ENCODE data around the gene ANKMY1. TPM values are rescaled to one million over a fixed set of nuclear protein-coding genes. Genes with fewer than 3 reads are reported as not detected.

The ANKMY1 gene
- polyA plus RNA-seq, 3 donors, result 2.1 to 22.9 (median 2.9) TPM

GRCh38 chr2:240435948-240436682, 121.7 kb downstream of the ANKMY1 start:
- Mint-ChIP-seq H3K4me1 (peaks cover 7% of the 10 kb centered on the region), H3K9me3 (peaks cover 0 to 10% (median 4%) of the 10 kb centered on the region in 7 donors), H3K36me3 (peaks cover 0 to 2% of the 10 kb centered on the region in 2 donors), H3K27ac (no peak overlapping the region), H3K27me3 (ENCODE audit: low read depth in 3 of 3) (peaks cover 34 to 62% (median 45%) of the 10 kb centered on the region in 3 donors), H3K4me3 (peak overlapping the region; percentile 37 to 79)
- peak overlapping the region; percentile 64 for H3K4me2 ChIP-seq (replicated peaks; ENCODE audit: extremely low read depth, low read length, poor library complexity, severe bottlenecking)
- peaks cover 0 to 17% of the 10 kb centered on the region in 2 donors for H3K4me1 ChIP-seq (ENCODE audit: control insufficient read depth in 1 of 2, insufficient read depth in 2 of 2, low read length in 2 of 2)
- H3K9me3 ChIP-seq (replicated peaks in 1 of 2; ENCODE audit: control insufficient read depth in 1 of 2, insufficient read depth in 1 of 2, low read length in 2 of 2), result peaks cover 0 to 14% of the 10 kb centered on the region in 2 donors
- H3K9ac ChIP-seq (ENCODE audit: insufficient read depth, low read length, poor library complexity, severe bottlenecking), result no peak overlapping the region
- DNase-seq, result no peak
- H2AFZ ChIP-seq (ENCODE audit: insufficient read depth, low read depth, low read length, poor library complexity, severe bottlenecking), result no peak overlapping the region
- no peaks in the 10 kb centered on the region for H4K20me1 ChIP-seq (ENCODE audit: insufficient read depth, low read length)
- H3K36me3 ChIP-seq (replicated peaks in 1 of 2; ENCODE audit: control insufficient read depth in 1 of 2, insufficient read depth in 2 of 2, low read length in 2 of 2), result no peaks in the 10 kb centered on the region
- H3K27ac ChIP-seq (ENCODE audit: low read depth in 1 of 2, low read length in 2 of 2), result no peak overlapping the region
- TF ChIP-seq, protein P1, sequence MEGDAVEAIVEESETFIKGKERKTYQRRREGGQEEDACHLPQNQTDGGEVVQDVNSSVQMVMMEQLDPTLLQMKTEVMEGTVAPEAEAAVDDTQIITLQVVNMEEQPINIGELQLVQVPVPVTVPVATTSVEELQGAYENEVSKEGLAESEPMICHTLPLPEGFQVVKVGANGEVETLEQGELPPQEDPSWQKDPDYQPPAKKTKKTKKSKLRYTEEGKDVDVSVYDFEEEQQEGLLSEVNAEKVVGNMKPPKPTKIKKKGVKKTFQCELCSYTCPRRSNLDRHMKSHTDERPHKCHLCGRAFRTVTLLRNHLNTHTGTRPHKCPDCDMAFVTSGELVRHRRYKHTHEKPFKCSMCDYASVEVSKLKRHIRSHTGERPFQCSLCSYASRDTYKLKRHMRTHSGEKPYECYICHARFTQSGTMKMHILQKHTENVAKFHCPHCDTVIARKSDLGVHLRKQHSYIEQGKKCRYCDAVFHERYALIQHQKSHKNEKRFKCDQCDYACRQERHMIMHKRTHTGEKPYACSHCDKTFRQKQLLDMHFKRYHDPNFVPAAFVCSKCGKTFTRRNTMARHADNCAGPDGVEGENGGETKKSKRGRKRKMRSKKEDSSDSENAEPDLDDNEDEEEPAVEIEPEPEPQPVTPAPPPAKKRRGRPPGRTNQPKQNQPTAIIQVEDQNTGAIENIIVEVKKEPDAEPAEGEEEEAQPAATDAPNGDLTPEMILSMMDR (IDR thresholded peaks at IDR 0.05), result no peak
- WGBS (ENCODE audit: insufficient coverage), result under 1% methylated on average over 88 of the region's 88 CpGs
- intact Hi-C loops (cut with micrococcal nuclease), result loop anchor here in 1 of 2 donors (10.0 kb wide), 1 partner anchor 201 kb away; no protein-coding TSS in a partner anchor
- H3K79me2 ChIP-seq (ENCODE audit: insufficient read depth, low read length), result no peaks in the 10 kb centered on the region
- peaks cover 19 to 39% of the 10 kb centered on the region in 2 donors for H3K27me3 ChIP-seq (ENCODE audit: control insufficient read depth in 2 of 2, insufficient read depth in 2 of 2, low read length in 2 of 2)
- peak overlapping the region in 1 of 3 experiments; percentile 58 for H3K4me3 ChIP-seq (replicated peaks in 1 of 3; ENCODE audit: low read depth in 2 of 3, low read length in 3 of 3)

- no peak within 1 kb of the TSS for H3K27ac ChIP-seq (ENCODE audit: low read depth in 1 of 2, low read length in 2 of 2)
- H3K4me3 ChIP-seq (replicated peaks in 1 of 3; ENCODE audit: low read depth in 2 of 3, low read length in 3 of 3), result peak within 1 kb of the TSS in 1 of 3 experiments; percentile 60
- peak within 1 kb of the TSS; percentile 63 for H2AFZ ChIP-seq (ENCODE audit: insufficient read depth, low read depth, low read length, poor library complexity, severe bottlenecking)
- intact Hi-C loops (cut with micrococcal nuclease), result loop anchor here in 1 of 2 donors (10.0 kb wide), 1 partner anchor 201 kb away; no protein-coding TSS in a partner anchor
- DNase-seq, result no peak
- H3K27me3 Mint-ChIP-seq (ENCODE audit: low read depth in 3 of 3), result peaks cover 34 to 65% (median 49%) of the 10 kb centered on the region in 3 donors
- 1% methylated on average over 55 of the region's 77 CpGs for WGBS (ENCODE audit: insufficient coverage)
- H3K36me3 ChIP-seq (replicated peaks in 1 of 2; ENCODE audit: control insufficient read depth in 1 of 2, insufficient read depth in 2 of 2, low read length in 2 of 2), result no peaks in the 10 kb centered on the region
- peak within 1 kb of the TSS in 1 of 7 donors; percentile 46 for H3K27ac Mint-ChIP-seq
- TF ChIP-seq, protein P1 (IDR thresholded peaks at IDR 0.05), result no peak
- peaks cover 0 to 10% (median 4%) of the 10 kb centered on the region in 7 donors for H3K9me3 Mint-ChIP-seq
- H3K79me2 ChIP-seq (ENCODE audit: insufficient read depth, low read length), result no peaks in the 10 kb centered on the region
- H3K9me3 ChIP-seq (replicated peaks in 1 of 2; ENCODE audit: control insufficient read depth in 1 of 2, insufficient read depth in 1 of 2, low read length in 2 of 2), result peaks cover 0 to 14% of the 10 kb centered on the region in 2 donors
- no peaks in the 10 kb centered on the region for H4K20me1 ChIP-seq (ENCODE audit: insufficient read depth, low read length)
- H3K9ac ChIP-seq (ENCODE audit: insufficient read depth, low read length, poor library complexity, severe bottlenecking), result no peak within 1 kb of the TSS
- peaks cover 19 to 39% of the 10 kb centered on the region in 2 donors for H3K27me3 ChIP-seq (ENCODE audit: control insufficient read depth in 2 of 2, insufficient read depth in 2 of 2, low read length in 2 of 2)
- peaks cover 7% of the 10 kb centered on the region for H3K4me1 Mint-ChIP-seq
- H3K4me1 ChIP-seq (ENCODE audit: control insufficient read depth in 1 of 2, insufficient read depth in 2 of 2, low read length in 2 of 2), result peaks cover 0 to 17% of the 10 kb centered on the region in 2 donors
- H3K36me3 Mint-ChIP-seq, result peaks cover 0 to 2% of the 10 kb centered on the region in 2 donors
- H3K4me3 Mint-ChIP-seq, result peak within 1 kb of the TSS; percentile 75 to 87
- peak within 1 kb of the TSS; percentile 71 for H3K4me2 ChIP-seq (replicated peaks; ENCODE audit: extremely low read depth, low read length, poor library complexity, severe bottlenecking)
Observed at GRCh38 chr2:240435457-240435947, 122.3 kb downstream of the ANKMY1 start, which contains the start of gene GPC1. GPC1 (plus strand) TSS chr2:240435663; CDS start chr2:240435919, 256 bp downstream.

Data from CD14-positive monocyte (primary cell).